Measurements from ENCODE around the gene PFDN4.
A peak's percentile ranks its signal among the peaks of the same experiment; 100 is the strongest.

The PFDN4 gene, protein sequence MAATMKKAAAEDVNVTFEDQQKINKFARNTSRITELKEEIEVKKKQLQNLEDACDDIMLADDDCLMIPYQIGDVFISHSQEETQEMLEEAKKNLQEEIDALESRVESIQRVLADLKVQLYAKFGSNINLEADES

DNA sequence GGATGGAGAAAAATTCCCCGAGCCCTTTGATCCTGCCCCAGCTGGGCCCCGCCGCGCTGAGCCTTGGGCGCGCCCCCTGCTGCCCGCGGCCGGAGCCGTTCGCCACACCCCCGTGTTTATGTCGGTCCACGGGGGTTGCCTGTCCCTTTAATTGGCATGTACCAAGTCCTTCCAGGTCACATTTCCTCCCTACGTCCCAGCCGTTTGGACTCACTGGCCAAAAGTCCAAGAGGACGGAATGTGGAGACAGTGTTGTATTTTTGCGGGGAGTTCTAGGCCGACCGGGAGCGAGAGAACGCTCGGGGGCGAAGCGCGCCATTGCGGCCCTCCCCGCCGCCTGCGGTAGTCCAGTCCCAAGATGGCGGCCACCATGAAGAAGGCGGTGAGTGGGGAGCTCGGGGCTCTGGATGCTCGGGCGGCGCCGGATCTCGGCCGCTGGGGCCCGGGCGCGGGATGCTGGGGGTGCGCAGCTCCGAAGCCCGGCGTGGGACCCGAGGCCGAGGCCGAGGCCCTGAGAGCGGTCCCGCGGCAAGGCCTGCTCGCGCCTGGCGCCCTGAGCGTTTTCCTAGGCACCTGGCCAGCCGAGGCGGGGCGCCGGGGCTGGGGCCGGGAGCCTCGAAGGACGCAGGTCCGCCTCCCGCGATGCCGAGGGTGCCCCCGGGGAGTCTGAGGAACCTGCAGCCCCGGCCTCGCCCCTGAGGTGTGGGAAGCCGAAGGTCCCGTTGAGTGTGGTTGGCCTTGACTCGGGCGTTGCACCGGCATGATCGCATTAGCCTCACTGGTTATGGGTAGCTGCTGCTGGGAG lies at the start of gene PFDN4:
TSS of gene PFDN4 (plus strand) at position 345 of the 805 bp plus-strand sequence. CDS start at position 359, 14 bp downstream.
- peak; percentile 75 for DNase-seq

DNA sequence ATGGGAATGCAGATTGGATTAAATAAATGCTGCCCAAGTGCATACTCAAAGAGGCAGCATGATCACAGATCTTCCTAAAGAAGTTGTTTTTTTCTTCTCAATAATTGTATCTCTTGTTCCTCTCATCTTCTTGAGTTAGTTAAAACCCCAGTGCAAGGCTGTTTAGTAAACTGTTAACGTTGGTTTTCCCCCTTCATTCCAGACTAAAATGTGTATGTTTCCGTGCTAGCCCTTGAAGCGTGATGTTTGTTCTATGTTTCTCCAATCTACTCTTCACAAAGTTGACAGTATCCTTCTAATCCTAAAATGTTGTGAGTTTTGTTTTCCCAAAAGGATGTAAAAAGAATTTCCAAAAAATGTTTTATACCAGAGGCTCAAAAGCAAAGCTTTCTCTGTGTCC lies 49.7 kb upstream of the PFDN4 start:
- no peak for DNase-seq

DNA sequence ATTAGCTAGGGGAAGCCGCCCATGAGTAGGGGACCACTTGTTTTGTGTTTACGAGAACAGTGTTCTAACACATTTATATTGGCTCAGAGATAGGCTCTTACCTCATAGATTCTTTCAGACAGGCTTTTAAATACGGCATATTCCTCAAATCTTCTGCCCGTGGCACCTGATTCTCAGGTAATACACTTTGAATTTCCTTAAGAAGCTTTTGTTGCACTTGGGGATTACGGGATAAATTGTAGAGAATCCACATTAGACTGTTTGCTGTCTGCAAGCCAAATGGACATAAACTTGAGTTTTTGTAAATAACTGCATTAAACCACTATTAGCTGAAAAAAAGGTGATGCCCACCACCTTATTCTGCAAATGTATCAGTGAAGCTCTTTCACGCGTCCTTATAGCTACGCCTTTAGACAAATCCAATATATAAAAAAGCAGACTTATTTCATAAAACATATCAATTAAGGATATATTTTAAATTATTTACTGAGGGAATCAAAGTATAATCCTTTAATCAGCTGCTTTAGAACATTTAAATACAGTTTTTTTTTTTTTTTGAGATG lies 49.0 kb upstream of the PFDN4 start:
- no peak for DNase-seq

DNA sequence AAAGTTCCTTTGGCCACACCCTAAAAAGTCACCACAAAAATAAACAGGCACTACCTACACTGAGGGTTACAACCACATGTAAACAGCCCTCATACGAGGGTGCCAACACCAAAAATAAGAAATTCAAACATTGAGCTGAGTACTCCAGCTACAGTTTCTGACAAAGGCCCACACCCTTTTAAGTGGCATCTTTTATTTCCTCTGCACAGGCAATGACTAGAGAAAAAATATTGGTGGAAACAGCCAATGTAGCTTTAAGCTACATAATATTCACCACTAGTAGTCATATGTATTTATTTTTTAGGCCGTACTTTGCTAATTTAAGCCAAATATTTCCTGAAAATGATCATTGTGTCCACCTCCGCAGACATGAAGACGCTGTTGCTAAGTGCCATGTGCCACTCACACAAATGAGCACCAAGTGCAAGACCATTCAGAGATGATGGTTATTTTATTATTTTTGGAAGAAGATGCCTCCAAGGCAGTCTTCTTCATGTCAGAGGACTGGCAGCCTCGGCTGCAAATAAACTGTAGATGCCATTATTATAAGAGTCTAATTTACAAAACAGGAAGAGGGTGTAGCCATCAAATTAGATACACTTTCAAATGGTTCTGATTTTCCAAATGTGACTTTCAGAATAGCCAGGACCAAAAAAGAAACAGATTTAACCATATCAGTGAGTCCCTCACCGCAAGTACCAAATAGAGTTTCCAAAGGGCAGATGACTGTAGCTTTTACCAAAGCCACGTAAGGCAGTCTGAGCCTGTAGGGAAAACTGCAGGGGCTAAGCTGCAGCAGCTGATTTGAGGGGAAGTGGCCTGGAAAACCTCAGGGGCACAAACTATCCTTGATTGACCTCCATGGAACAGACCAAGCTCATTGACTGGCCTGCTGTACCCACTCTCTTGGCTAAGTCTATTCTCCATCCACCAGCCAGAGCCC lies 47.6 kb upstream of the PFDN4 start:
- DNase-seq = no peak

DNA sequence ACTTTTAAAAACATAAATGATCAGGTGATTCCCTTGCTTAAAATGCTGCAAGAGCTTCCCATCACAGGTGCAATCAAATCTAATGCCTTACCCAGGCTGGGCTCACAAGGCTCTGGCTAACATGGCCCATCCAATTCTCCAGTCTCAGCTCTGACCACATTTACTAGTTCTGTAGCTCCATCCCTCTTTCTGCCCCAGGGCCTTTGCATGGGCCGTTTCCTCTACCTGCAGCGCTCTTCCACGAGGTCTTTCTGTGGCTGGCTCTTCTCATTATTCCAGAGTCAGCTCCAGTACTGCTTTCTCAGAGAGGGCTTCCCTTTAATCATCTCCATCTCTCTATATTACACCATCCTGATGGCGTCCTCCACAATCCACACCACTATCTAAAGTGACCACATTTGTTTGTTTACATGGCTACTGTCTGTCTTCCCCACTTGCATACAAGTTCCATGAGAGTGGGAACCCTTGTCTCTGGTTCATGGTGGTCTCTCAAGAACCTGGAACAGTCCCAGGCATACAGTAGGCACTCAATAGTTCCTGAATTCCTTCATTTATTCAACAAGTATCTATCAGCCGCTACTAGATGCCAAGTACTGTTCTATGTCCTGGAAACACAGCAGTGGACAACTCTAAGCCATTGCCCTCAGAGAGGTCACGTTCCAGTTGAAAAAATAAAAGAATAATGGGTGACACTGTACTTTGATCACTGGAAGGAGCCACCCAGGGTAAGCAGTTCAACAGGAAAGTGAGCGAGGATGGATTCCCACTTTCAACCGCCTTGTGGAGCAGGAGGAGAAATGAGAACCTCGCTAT lies 46.7 kb upstream of the PFDN4 start:
- no peak for DNase-seq

DNA sequence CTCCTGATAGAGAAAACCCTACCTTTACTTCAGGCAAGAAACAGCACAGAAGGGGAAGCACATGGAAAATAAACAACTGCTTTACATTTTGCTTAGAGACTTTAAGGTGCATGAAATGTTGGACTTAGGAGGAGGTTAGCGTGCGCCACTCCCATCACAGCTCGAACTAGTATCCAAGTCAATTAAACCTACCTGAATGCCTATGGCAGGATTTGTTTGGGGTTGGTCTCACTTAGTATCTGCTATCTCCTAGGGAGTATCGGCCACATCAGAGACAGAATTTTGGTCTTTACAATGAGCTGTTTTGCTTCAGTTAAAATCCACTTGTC lies 46.1 kb upstream of the PFDN4 start:
- no peak for DNase-seq

DNA sequence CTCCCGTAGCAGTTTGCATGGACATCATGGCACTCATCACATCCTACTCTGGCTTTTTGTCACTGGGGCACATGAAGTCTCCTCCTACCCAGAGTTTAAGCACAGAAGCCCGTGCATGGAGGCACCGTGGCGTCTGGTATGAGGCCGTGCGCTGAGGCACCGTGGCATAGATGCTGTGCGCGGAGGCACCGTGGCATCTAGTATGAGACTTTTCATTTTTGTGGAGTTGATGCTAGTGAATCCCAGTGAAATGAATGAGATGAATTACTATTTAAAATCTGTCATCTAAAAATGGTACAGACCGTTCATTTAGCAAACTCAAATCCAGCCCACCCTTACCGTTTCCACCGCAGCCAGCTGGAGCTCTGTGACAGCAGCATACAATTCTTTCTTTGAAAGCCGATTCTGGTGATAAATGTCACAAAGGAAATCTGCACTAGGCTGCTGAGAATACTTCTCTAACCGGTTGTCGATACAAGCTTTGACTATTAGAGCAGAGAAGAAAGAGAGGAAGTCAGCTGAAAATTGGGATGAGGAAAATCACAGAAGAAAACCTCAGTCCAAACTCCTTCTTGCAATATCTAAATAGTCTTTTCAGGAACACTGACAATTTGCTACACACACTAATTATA lies 45.4 kb upstream of the PFDN4 start:
- DNase-seq = no peak

DNA sequence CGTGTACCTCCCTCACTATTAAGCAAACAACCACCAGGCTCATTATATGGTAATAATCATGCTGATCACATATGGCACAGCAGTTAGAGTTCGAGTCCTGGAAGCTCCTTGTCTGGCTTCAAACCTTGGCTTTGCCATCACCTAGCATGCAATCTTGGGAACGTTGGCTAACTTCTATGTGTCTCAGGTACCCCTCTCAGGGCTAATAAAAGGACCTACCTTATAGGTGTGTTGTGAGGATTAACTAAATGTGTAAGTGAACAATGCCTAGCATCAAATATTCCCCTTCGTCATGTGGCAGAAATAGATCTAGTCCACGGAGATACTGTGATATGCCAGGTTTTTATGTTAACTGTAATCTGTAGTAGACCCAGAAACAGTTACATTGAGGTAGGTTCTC lies 44.5 kb upstream of the PFDN4 start:
- DNase-seq = no peak

DNA sequence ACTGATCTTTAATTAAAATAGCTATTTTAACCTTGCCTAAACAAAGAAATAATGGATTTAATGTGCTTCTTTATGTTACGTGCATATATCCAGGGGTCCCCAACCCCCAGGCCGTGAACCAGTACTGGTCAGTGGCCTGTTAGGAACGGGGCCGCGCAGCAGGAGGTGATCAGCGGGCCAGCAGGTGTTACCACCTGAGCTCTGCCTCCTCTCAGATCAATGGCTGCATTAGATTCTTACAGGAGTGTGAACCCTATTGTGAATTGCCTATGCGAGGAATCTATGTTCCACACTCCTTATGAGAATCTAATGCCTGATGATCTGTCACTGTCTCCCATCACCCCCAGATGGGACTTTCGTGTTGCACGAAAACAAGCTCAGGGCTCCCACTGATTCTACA lies 42.9 kb upstream of the PFDN4 start:
- no peak for DNase-seq

DNA sequence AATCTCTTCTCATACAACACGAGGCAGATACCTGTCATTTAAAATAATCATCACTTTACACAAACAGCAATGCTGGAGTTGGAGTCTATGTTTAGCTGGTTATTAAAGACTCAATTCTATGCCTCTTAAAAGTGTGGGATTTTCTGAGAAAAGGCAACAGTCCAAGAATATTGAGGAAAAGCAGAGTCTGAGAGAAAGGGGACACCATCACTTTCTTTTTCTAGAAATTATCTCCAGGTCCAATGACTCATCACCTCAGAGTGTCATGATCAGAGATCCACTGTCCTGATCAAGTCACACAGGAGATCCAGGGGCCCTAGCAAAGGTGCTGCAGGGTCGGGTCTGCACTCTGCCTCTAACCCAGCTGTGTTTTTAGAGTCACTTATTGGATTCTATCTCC lies 42.1 kb upstream of the PFDN4 start:
- DNase-seq = no peak

DNA sequence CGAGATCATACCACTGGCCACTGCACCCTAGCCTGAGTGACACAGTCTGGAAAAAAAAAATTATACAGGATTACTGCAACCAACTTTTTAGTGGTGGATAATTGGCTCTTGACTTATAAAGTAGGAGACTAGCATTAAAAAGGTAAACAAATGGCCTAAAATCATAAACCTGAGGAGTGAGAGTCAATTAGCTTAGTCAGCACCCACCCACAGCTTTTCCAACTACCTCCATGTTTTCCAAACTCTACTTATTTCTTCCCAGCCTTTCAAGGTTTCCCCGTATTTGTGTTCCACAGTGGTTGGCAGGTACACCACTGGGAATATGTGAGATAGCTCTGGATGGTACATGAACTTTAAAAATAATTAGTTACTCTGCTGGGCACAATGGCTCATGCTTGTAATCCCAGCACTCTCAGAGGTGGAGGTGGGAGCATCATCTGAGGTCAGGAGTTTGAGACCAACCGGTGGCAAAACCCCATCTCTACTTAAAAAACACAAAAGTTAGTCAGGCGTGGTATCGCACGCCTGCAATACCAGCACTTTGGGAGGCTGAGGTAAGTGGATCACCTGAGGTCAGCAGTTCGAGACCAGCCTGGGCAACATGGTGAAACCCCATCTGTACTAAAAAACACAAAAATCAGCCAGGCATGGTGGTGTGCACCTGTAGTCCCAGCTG lies 40.8 kb upstream of the PFDN4 start:
- no peak for DNase-seq

DNA sequence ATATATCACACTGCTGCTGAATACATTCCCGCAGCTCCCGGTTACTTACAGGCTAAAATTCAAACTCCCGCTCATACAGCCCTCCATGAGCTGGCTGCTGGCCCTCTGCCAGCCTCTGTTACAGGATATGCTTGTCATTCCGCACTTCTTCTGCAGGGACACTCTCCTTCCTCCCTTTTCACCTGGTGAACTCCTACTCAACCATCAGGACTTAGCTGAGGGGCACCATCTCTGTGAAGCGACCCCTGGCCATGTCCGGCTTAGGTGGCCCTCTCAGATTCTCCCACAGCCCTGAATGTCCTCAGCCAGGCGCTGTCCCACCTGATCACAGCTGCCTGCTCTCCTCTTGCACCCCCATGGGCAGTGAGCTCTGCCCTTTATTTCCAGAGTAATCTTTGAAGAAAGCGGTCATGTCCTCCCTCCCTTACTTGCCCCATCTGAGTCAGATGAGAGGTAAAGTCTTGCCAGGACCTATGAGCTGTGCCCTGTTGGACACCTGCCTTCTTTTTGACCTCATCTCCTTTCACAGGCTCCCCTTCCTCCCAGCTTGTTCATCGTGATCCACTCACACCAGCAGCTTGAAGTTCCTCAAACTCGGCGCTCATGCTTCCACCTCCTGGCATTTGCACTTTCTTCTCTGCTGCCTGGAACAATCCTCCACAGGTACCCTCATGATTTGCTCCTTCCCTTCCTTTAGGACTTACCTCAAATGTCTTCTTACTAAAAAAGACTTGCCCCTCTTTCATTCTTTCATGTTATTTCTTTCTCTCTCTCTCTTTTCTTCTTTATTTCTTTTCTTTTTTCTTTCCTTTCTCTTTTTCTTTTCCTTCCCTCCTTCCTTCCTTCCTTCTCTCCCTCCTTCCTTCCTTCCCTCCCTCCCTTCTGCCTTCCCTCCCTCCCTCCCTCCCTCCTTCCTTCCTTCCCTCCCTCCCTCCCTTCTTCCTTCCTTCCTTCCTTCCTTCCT lies 39.7 kb upstream of the PFDN4 start:
- peak; percentile 62 for DNase-seq

DNA sequence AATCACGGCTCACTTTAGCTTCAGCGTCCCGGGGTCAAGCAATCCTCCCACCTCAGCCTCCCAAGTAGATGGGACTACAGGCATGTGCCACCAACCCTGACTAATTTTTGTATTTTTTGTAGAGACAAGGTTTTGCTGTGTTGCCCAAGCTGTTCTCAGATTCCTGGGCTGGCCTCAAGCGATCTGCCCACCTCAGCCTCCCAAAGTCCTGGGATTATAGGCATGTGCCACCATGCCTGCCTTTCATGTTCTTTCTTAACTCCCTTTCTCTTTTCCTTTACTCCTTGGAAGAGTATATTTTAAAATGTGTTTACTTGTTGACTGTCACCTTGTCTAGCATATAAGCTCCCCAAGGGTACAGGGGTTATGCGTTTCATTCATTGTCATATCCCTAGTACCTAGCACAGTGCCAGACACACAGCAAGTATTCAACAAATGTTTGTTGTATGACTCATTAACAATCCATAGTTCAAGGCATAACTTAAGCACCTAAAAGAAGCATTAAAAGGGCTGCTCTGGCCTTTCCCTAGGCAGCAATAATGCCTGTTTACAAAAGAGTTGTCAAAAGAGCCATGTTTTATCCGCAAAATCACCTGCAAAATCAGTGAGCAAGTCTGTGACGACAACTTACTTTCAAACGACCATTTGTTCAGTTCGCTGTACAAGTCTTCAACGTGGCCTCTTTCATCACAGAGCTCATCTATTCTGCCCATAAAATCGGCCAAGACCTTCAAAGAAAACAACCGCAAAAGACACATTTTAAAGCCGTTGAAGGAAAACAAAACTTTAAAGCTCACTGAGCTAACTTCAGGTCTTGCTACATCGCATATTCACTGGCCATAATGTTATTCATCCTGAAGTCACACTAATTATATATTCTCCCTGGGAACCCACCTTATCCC lies 38.7 kb upstream of the PFDN4 start:
- DNase-seq = no peak

DNA sequence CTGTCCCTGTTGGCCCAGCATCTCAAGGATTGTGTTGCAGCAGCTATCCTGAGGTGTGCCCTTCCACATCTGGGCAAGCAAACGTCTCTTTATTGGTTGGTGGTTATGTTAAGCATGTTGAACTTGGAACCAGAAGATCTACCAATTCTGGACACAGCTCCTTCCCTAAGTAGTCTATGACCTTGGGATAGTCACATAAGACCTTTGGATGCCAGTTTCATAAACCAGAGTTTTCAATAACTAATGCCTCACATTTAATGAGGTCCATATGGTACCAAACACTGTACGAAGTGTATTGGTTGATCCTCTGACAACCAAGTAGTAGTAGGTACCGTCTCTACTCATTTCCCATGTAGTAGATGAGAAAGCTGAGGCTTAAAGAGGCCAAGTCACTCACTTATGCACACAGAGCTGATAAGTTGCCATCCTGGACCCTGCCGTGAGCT lies 37.8 kb upstream of the PFDN4 start:
- DNase-seq = no peak

DNA sequence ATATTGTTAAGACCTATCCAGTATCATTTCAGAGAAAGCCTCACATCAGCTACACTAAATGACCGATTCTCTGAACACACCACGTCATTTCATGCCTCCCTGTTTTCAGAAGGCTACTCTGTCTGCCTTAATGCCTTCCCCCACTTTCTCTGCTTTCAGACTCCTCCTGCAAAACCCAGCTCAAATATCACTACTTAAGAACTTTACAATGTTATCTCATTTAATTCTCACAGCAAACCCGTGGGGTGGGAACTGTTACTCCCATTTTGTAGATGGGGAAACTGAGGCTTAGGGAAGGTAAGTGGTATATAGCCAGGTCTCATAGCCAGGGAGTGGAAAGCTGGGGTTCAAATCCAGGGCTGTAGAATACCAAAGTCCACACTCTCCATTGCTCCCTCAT lies 36.9 kb upstream of the PFDN4 start:
- DNase-seq = no peak

DNA sequence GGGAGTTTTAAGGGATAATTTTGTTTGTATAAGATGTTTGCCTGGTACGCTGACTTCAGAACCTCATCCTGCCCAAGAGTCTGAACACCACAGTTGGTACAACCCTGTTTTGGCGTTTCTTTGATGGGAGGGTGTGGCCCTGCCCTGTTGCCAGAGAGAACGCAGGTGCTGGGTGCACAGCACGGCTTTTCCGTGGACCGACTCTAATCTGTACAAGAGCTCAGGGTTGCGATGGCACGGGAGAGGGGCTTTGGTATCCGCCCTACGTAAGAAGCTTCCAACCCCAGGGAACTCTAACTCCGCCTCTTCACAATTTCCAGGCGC lies 35.4 kb upstream of the PFDN4 start:
- no peak for DNase-seq

DNA sequence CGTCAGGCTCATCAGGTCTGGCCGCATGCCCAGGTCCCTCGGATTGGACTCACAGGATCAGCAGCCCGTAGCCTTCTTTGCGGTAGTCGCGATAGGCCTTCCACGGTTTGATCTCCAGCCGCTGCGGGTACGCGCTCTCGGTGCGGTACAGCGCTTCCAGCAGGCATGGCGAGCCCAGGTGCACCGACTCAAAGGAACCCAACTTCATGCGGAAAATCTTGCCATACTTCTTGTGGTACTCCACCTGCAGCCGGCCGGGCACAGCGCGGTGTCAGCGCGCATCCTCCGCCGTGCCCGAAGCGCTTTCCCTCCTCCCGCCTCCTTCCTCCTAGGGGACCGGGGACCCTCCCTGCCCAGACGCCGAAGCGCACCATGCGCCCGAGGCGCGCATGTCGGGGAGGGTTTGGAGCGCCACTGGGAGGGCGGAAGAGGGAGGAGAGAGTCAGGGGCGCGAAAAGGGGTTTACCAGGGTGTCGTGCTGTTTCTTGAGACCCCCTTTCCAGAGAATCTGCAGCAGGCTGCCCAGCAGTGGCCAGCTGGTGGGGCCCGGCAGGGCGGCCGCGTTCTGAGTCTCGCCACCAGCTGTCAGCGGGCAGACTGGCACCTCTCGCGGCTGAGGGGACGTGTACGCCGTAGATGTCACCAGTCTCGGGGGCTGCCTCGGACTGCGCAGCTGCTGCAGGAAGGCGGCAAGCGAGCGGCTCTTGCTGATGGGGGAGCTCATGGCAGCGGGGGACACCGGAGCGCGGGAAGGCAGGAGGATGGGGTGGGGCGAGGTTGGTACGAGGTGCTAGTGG lies 34.8 kb upstream of the PFDN4 start:
- DNase-seq = no peak

Data from NCI-H226 (cell line).